GM21423 (cell line): ENCODE results near the gene CELF2.
"Not testable (repeated sequence)": the region's sequence is repeated elsewhere in the genome, so short reads cannot be mapped to it uniquely, and the experiment has no call there.

Experiments
- ATAC-seq: cut with Tn5 transposase; IDR thresholded peaks from one replicate; pipeline ENCODE4 v1.9.1; 2021; ENCODE audit warnings: mild to moderate bottlenecking, moderate library complexity; ENCODE audit not compliant: unreplicated experiment

Gene CELF2

DNA sequence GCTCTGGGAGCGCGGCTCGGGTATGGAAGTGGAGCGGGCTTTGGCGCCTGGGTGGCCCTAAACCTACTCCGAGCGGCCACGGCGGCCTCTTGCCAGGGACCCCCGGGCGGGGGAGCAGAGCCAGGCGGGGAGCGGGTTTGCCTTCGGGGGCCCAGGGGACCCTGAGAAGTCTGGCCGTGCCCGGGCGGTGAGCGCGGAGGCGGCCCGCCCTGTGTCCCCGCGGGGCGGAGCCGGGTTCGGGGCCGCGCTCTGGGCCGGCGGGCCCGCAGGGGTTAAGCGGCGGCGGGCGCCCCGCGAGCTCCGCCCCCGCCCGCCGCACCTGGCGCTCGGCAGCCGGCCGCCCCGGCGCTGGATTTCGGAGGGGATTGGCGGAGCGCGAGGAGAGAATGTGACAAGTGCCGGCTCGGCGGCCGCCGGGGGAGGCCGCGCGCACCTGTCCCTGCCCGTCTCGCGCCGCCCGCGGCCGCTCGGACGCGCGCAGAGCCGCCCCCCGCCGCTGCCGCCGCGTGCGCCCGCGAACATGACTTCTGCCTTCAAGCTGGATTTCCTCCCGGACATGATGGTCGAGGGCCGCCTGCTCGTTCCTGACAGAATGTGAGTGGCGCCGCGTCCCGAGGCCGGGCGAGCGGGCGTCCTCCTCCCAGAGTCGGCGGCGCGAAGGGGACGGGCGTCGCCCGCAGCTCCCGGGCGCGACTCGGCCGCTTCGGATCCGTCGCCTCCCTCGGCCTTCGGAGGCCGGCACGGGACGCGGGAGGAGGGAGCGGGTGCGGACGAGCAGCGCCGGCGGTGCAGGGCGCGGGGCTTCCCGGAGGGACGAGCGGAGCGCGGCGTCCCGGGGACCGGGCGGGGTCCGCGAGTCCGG, at the start of gene CELF2:
Gene CELF2 (plus strand): TSS at position 303 of the 862 bp plus-strand sequence. CDS start 218 bp downstream, at position 521.
- ATAC-seq: peak; percentile 72

DNA sequence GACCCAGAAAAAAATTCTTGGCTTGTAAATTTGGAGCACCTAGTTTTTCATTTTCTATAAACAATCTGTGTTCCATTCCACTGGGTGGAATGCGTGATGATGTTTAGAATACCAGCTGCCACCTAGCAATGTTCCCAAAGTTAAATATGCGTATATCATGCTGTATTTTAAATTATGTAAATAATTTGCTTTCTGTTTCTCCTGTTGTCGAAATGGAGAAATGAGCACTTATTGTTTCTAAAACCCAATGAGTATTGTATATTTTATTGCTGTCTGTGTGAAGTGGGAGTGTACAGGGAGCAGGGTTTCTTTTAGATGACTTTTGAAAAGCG, 49.4 kb upstream of the CELF2 start:
- ATAC-seq: no peak

DNA sequence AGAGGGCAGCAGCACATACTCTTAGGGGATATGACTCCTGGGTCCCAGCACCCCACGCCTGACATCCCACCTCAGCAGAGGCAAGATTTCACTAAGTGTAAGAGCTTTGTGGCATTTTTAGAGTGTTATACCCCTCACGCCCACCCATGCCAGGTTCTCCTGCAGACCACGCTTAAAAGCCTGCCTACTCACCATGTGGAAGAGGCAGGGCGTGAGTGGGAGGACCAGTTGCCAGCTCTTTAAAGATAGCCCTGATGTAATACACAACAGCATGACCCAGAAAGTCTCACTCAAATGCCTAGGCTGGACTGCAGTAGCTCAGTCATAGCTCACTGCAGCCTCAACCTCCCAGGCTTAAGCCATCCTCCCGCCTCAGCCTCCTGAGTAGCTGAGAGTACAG, 44.4 kb upstream of the CELF2 start:
- no peak for ATAC-seq

DNA sequence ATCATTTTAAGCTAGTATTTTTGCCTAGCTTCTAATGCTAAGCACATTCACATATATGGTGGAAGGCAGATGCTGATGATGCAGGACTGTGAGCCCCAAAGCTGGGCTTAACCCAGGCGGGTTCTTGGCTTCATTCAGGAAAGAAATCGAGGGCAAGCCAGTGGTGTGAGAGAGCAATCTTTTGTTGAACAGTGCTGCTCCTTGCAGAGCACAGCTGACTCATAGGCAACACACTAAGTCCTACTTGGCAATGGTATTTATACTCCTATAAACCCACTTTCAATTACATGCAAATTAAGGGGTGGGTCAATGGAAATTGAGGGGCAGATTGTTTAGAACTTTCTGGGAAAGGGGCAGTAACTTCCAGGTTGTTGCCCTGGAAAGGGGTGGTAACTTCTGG, 42.0 kb upstream of the CELF2 start:
- ATAC-seq: no peak

DNA sequence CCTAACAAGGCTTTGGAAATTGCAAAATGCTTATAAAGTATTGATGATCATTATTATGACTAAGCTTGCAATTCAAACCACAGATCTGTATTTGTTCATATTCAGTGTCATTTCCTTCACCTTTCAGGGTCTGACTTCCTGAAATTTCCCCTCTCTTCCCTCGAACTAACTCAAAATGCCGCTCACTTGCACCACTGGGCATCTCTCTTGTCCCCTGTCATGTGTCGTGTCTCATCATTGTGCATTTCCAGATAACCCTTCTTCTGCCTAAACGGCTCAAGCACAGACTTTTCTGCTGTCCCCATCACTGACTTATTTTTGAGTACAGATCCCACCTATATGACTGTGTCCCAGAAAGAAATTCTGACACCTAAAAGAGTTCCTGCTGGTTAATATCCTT, 41.0 kb upstream of the CELF2 start:
- ATAC-seq: no peak

DNA sequence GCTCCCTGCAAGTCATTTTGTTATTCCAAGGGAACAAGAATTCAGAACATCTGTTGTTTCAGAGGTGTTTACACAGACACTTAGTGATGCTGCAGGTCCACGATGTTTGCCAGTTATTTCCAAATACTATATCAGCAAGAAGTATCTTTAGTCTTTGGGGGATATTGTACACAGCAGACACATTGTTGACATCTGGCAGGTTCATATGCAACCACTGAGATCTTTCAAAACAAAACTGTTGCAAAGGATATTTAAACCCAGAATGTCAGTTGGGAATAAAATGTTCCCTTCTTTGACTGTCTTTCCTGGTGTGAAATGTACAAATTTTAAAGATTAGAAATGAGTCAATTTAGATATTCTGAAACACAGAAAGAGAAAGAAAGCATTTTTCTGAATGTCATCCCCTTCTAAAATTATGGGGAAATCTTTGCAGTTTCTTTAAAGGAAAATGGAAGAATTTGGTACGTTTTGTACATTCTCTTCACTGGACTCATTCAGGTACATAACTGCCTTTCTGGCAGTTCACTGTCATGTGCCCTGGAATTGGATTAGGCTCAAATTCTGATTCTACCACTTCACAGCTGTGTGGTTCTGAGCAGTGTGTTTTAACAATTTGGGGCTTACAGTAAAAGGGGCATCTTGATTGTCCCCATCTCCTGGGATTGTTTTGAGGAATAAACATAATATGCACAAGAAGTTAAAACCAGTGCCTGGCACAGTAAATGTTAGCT, 40.3 kb upstream of the CELF2 start:
- ATAC-seq: no peak

DNA sequence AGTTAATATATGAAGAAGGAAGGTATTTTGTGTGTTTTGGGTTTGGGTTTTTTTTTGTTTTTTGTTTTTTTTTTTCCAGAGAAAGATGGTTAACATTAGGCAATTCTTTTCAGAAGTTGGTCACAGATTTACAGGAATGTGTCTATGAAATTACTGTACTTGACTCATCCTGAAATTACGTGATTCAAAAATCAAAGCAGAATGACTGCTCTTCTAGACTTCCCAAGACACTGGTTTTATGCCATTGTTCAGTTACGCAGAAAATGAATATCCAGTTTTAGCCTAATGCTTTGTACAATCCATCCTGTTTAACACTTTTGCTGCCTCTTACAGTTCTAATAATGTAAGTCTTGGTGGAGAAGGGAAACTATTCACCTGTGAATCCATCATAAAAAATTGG, 39.7 kb upstream of the CELF2 start:
- ATAC-seq: no peak

DNA sequence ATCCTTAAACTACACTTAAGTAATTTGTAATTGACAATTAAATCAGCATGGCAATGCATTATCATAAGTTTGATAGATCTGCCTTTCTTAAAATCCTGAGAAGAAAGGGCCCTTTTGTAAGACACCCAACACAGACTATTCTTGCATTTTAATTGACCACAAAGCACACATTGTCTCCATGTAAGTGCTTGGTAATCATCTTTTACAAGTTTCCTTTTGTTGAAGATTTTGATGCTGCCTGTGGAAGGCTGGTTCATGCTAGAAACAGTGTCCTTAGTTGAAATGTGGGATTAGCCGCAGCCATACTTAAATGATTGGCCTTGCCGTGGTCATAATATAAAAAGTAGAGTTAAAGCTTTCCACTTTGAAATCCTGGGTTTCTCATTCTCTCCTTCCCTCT, 32.3 kb upstream of the CELF2 start:
- no peak for ATAC-seq

DNA sequence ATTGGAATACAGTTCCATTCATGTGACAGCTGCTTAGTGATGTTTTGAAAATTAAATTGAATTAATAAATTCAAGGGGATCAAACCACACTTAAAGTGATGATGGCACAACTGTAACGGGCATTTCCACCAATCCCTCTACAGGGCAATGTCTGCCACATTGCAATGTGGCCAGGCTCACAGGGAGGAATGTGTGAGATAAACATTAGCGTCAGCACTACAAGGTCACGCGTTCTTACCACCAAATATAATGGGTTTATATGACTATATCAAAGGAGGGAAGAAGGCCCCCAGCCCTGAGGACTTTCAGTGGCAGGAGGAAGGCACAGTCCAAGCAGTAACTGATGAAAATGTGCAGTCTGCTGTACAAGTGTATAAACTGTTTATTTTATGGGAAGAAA, 31.1 kb upstream of the CELF2 start:
- no peak for ATAC-seq

DNA sequence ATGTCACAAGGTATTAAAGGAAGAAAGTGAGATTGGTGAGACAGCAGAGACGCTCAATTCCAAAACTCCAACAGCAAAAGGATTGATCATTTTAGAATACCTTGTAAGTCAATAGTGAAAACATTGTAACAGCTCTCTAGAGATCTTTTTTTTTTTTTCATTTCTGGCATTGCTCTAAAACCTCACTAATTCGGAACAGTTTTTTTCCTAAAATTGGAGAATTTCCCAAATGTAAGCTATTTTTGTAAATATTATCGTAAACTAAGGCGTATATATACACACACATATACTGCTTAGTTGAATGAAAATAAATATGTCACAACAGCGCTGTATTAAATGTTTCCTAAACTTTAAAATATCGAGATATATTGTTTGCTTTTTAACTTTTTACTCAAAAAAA, 30.6 kb upstream of the CELF2 start:
- ATAC-seq: no peak

DNA sequence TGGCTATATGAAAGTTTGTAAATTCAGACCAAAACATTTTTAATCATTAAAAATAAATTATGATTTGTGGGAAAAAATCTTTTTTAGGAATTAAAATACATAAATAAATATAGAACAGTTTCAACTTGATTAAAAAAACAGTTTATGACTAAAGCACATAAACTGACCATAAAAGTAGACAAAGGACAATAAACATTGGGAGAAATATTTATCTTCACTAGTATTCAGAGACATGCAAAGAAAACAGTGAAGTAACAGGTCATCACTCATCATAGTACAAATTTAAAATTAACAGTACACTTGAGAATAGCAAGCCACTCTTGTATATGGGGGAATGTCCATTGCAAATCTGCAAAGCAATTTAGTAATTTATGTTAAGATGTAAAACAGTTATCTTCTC, 28.0 kb upstream of the CELF2 start:
- ATAC-seq: no peak

DNA sequence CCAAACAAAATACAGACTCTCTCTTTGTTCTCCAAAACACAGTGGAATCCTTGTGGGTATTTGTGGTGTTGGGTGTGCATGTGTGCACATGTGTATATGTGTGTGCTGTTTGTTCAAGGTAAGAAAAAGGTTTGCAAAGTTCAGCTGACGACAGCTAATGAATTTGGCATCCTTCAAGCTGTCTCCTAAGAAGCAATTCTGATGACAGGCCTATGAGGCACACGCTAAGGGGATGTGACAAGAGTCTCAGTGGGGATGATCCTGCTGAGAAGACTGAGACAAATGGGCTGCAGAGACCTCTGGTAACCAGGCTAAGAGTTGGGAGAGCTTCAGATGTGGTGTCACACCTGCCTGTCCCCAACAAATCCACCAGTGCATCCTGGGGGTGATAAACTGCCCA, 26.5 kb upstream of the CELF2 start:
- no peak for ATAC-seq

DNA sequence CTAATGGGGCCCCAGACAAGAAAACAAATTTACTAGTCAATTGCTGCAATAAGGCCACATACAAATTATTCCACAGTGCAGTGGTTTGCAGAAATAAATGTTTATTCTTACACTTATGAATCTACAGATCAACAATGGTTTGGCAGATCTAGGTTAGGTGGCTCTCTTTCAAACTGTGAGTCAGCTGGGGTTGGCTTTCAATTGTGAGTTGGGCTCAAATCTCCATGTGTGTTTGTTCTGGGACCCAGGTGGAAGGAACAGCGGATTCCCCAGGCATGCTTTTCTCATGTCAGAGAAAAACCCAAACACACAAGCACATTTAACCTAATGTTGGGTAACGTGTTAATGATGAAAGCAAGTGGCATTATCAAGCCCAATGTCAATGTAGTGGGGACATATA, 25.6 kb upstream of the CELF2 start:
- no peak for ATAC-seq

DNA sequence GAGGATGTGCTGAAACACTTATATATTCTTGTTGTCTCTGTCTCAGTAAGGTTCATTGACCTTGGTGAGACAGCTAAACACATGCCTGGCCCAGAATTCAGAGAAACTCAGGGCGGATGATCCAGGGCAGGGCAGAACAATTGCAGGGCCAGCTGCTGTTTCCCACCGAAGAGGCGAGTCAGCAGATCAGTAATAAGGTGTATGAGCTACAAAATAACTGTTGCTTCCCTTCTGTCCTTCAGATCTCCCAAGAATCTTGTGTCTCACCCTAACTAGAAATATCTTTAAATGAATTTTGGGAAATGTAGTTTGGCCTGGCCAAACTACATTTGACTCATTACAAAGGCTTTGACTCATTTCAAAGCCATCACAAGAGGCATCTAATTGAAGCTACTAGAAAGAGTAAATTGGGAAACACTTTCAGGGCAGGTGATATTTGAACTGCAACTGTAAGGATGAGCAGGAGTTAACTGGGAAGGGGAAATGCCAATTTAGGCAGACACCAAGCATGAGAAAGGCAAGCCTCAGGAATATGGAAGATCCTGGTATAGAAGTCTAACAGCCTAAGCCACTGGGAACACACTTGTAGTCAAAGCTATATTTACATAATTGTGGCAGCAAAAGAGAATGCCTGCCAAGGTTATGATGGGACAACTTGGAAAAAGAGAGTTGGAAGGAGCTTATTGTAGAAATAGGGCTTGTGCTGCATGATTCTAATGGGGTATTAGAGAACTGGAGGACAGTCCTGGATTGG, 24.5 kb upstream of the CELF2 start:
- ATAC-seq: no peak

DNA sequence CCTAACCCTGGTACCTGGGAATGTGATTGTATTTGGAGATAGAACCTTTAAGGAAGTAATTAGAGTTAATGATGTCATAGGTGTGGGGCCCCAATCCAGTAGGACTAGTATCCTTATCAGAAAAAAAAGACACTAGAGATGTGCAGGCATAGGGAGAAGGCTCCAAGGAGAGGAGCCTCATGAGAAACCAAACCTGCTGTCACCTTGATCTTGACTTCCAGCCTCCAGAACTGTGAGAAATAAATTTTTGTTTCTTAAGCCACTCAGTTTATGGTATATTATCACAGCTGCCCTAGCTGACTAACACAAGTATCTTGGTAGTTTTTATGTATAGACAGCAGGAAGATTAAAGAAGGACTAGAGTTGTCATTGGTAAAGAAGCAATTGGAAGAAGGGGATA, 23.9 kb upstream of the CELF2 start:
- no peak for ATAC-seq

DNA sequence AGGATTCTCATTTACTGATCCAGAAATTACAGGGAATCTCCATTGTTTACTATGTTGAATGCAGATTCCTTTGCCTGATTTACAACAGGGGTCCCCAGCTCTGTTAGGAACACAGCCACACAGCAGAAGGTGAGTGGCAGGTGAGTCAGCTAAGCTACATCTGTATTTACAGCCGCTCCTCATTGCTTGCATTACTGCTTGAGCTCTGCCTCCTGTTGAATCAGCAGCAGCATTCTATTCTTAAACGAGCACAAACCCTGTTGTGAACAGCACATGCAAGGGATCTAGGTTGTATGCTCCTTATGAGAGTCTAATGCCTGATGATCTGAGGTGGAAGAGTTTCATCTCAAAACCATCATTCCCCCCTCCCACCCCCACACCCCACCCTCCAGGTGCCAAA, 23.3 kb upstream of the CELF2 start:
- no peak for ATAC-seq

DNA sequence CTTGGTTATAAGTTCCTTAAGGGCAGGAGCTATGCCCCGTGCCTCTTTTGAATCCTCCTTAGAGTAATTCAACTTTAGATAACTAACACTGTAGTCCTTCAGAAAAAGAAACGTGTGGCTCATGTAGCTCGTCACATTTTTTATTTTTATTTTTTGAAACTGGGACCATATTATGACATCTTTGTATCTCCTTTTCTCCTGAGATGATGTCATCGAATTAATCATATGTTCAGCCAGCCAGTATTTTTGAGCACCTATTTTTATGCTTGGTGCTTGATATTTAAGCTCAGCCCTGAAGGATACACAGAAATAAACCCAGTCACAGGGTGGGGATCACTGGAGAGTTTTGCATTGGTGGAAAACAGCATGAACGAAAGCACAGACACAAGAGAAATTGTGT, 22.6 kb upstream of the CELF2 start:
- ATAC-seq: no peak

DNA sequence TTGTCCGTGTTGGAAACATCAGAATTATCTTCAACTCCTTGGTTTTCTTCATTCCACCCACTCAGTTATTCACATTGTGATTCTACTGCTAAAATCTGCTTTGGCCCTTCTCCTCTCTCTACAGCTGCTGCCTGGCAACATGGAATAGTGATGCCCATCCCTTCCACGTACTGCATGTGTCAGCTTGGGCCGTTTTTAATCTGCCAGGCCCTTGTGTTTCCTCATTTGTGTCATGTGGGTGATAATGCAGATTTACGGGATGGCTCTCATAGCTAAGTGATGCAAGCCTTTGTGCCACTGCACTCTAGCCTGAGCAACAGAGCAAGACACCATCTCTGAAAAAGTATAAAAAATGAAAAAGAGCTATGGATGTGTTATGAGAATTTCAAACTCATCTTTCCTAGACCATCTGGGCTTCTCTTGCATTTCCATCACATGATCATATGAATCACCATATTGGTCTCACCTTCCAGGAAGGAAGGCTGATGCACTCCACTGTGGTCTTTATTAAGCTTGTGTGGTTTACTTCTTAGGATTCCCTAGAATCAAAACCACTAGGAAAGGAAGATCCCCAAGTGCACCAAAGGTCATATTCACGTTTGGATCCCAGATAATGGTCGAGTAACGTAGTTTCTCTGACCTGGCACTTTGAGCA, 20.6 kb upstream of the CELF2 start:
- ATAC-seq: no peak

DNA sequence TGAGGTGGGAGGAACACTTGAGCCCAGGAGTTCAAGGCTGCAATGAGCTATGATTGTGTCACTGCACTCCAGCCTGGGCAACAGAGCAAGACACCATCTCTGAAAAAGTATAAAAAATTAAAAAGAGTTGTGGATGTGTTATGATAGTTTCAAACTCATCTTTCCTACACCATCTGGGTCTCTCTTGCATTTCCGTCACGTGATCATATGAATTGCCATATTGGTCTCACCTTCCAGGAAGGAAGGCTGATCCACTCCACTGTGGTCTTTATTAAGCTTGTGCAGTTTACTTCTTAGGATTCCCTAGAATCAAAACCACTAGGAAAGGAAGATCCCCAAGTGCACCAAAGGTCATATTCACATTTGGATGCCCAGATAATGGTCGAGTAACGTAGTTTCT, 18.2 kb upstream of the CELF2 start:
- ATAC-seq: not testable (repeated sequence)

DNA sequence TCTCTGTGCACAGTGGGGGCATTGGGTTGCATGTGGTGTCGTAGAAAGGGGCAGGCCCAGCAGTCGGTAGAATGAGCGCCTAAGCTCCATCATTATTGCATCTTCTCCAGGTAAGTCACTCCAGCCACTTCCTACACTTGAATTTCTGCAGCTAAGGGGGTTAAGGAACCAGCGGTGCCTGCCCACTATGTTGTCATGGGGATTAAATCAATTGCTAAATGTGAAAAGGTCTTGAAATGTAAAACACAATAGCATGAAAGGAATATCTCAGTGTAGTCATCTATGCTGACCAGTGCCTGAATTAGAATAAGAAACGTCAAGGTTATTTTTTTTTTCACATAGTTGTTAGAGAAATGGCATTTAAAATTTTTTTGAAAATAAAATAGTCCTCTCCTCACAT, 15.2 kb upstream of the CELF2 start:
- no peak for ATAC-seq

DNA sequence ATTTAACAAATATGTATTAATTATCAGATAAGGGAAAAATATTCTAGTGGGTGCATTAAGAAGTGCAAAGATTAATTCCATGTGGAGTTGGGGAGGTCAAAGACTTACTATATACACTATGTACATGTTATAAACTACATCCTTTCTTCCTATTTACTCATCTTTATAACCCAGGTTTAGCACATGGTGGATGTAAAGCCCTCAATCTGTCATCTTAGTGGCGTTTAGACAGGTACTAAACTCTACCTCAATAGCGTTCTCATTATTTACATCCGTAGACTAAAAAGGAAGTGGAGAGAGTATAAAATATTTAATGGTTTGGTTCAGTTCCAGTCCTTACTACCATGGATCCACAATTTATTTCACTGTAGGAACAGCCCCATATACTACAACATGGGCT, 14.8 kb upstream of the CELF2 start:
- no peak for ATAC-seq
